Measurements from ENCODE around the gene COX7A2.

Gene COX7A2

GRCh38 chr6:75243333-75244062, at the start of gene COX7A2:
TSS of gene COX7A2 (minus strand) at chr6:75243801. CDS start at chr6:75243734, 67 bp downstream.
- DNase-seq (ENCODE audit: low spot score) = peak; percentile 97

GRCh38 chr6:75292555-75292954, 49.0 kb upstream of the COX7A2 start:
- DNase-seq (ENCODE audit: low spot score) = no peak

- no peak for DNase-seq (ENCODE audit: low spot score)
Measured at GRCh38 chr6:75291744-75292143, 48.1 kb upstream of the COX7A2 start.

GRCh38 chr6:75291331-75291730, 47.7 kb upstream of the COX7A2 start:
- no peak for DNase-seq (ENCODE audit: low spot score)

GRCh38 chr6:75290136-75290945, 46.7 kb upstream of the COX7A2 start:
- no peak for DNase-seq (ENCODE audit: low spot score)

GRCh38 chr6:75288023-75288422, 44.4 kb upstream of the COX7A2 start:
- DNase-seq (ENCODE audit: low spot score) = no peak

GRCh38 chr6:75287424-75287823, 43.8 kb upstream of the COX7A2 start:
- no peak for DNase-seq (ENCODE audit: low spot score)

GRCh38 chr6:75286955-75287354, 43.4 kb upstream of the COX7A2 start:
- DNase-seq (ENCODE audit: low spot score) = no peak

GRCh38 chr6:75285283-75285639, 41.7 kb upstream of the COX7A2 start:
- DNase-seq (ENCODE audit: low spot score) = peak; percentile 13

- peak; percentile 98 for DNase-seq (ENCODE audit: low spot score)
Measured at GRCh38 chr6:75284632-75285282, 41.2 kb upstream of the COX7A2 start, which contains the start of gene TMEM30A. TSS of gene TMEM30A (minus strand) at chr6:75284792. CDS start at chr6:75284638, 154 bp downstream.

GRCh38 chr6:75283907-75284631, 40.5 kb upstream of the COX7A2 start:
- no peak for DNase-seq (ENCODE audit: low spot score)

- no peak for DNase-seq (ENCODE audit: low spot score)
Measured at GRCh38 chr6:75282706-75283105, 39.1 kb upstream of the COX7A2 start.

GRCh38 chr6:75281653-75282052, 38.1 kb upstream of the COX7A2 start:
- DNase-seq (ENCODE audit: low spot score) = no peak

GRCh38 chr6:75280131-75280855, 36.7 kb upstream of the COX7A2 start:
- no peak for DNase-seq (ENCODE audit: low spot score)

GRCh38 chr6:75279418-75279817, 35.8 kb upstream of the COX7A2 start:
- DNase-seq (ENCODE audit: low spot score) = no peak

- DNase-seq (ENCODE audit: low spot score) = no peak
Measured at GRCh38 chr6:75278474-75279077, 35.0 kb upstream of the COX7A2 start.

GRCh38 chr6:75275067-75275466, 31.5 kb upstream of the COX7A2 start:
- no peak for DNase-seq (ENCODE audit: low spot score)

GRCh38 chr6:75273009-75273408, 29.4 kb upstream of the COX7A2 start:
- DNase-seq (ENCODE audit: low spot score) = no peak

- no peak for DNase-seq (ENCODE audit: low spot score)
Measured at GRCh38 chr6:75272145-75272840, 28.7 kb upstream of the COX7A2 start.

GRCh38 chr6:75268988-75269354, 25.4 kb upstream of the COX7A2 start:
- DNase-seq (ENCODE audit: low spot score) = no peak

Measured in SW480 (cell line).